OCI-LY7 (cell line): ENCODE results near the gene RASL11A.

Source experiments
- CTCF ChIP-seq: fragments of 200-600 bp; sonication (generic); conservative IDR thresholded peaks from 2 replicates; pipeline ENCODE4 v1.5.1; 2014; ENCODE audit warnings: mild to moderate bottlenecking, antibody characterized with exemption, low read length, moderate library complexity, mixed read lengths
- EZH2phosphoT487 ChIP-seq: fragments of 200-600 bp; sonication (generic); IDR thresholded peaks from 2 replicates; pipeline ENCODE4 v1.6.1; 2018; ENCODE audit warnings: low read depth, borderline replicate concordance, mild to moderate bottlenecking, mixed run types, antibody characterized with exemption, low read length, moderate library complexity, mixed read lengths

GRCh38 chr13:27310946-27311345, 40.3 kb downstream of the RASL11A start:
- TF ChIP-seq CTCF: no peak
- TF ChIP-seq EZH2phosphoT487: no peak
